ENCODE data around the gene MINK1. TPM values are rescaled to one million over a fixed set of nuclear protein-coding genes. Genes with fewer than 3 reads are reported as not detected.
A peak's percentile ranks its signal among the peaks of the same experiment; 100 is the strongest.

The MINK1 gene
- total and polyA plus RNA-seq, 2 of the 8 experiments (the other 6 are each of a cell fraction or from before 2014, with no cell fraction given) = 26.9 to 77.7 TPM

DNA sequence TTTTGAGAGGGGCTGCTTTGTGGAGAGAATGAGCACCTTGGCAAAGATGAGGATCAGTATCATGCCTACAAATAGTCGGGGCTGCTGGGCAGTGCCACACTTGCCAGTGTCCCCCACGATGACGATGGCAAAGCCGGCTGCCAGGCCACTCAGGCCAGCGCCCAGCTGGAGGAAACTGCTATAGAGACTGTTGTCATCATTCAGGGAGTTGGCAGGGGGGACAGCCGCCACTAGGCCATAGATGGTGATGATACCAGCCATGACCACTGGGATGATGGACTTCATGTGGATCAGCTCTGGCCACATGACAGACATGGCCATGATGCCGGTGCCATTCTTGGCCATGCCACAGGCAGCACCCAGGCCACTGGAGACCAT is 23.8 kb downstream of the MINK1 start:
- H2AK5ac ChIP-seq (ENCODE audit: low read depth, low read length) = peak overlapping the region; percentile 93; the same call in 1 of the 2 replicates
- H3K79me1 ChIP-seq (ENCODE audit: low read depth, low read length) = peaks cover 12% of the 10 kb centered on the region
- peaks cover 0 to 1% of the 10 kb centered on the region in 2 experiments for H4K20me1 ChIP-seq (replicated peaks in 1 of 2; ENCODE audit: control insufficient read depth in 1 of 2, insufficient read depth in 2 of 2, low read length in 2 of 2)
- H2BK120ac ChIP-seq (replicated peaks; ENCODE audit: low read depth, low read length) = peak overlapping the region; percentile 61
- H3K79me2 ChIP-seq (ENCODE audit: control insufficient read depth in 1 of 2, insufficient read depth in 2 of 2, low read length in 2 of 2) = peaks cover 0 to 39% of the 10 kb centered on the region in 2 experiments; a peak in 2 of 4 replicates
- H3K27me3 ChIP-seq (replicated peaks in 1 of 4; ENCODE audit: control insufficient read depth in 3 of 4, extremely low read depth in 1 of 4, insufficient read depth in 3 of 4, low read length in 3 of 4) = no peaks in the 10 kb centered on the region
- no peak overlapping the region for H3K27ac ChIP-seq (ENCODE audit: low read depth, low read length)
- DNase-seq (ENCODE audit: low read depth in 1 of 2, low spot score in 2 of 2) = no peak
- ChIA-PET CTCF (ENCODE audit: partially characterized antibody) (interaction anchor here (1.1 to 3.5 kb wide), 8 partner anchors 11 to 290 kb away, joined by 3 to 15 read pairs (median 6); no protein-coding TSS in a partner anchor), POLR2A (ENCODE audit: partially characterized antibody) (interaction anchor here (0.7 to 1.6 kb wide), 2 partner anchors 91 to 148 kb away, joined by 3 read pairs; partner anchors contain the start of gene PFN1)
- no peaks in the 10 kb centered on the region for H3K36me3 ChIP-seq (ENCODE audit: control insufficient read depth in 2 of 4, insufficient read depth in 4 of 4, low read length in 3 of 4)
- peak overlapping the region; percentile 97 for H2BK20ac ChIP-seq (ENCODE audit: low read length)
- H3K4me3 ChIP-seq (ENCODE audit: extremely low read depth in 1 of 4, insufficient read depth in 2 of 4, low read depth in 3 of 4, low read length in 4 of 4) = no peak overlapping the region
- H4K91ac ChIP-seq (replicated peaks; ENCODE audit: insufficient read length, low read length) = peak overlapping the region; percentile 79
- peak overlapping the region; percentile 62; the same call in 1 of the 2 replicates for H3K18ac ChIP-seq (ENCODE audit: extremely low read depth, low read length)
- 95% methylated on average over 7 of the region's 7 CpGs; no CpG with 5 or more reads in 1 of the 2 experiments for WGBS, 2 experiments (ENCODE audit: extremely low coverage in 1 of 2, insufficient coverage in 1 of 2, insufficient read length in 1 of 2, insufficient replicate concordance in 2 of 2, low coverage in 1 of 2, low lambda C conversion rate in 2 of 2, missing lambda C conversion rate in 1 of 2)
- no peak overlapping the region for H2AFZ ChIP-seq (ENCODE audit: low read length)
- peak overlapping the region; percentile 95 for H2BK15ac ChIP-seq (ENCODE audit: low read length)
- H3K14ac ChIP-seq (ENCODE audit: insufficient read length) = no peak overlapping the region
- H3K23me2 ChIP-seq (ENCODE audit: low read depth, low read length) = peaks cover 7% of the 10 kb centered on the region; the same call in 1 of the 2 replicates
- no peak overlapping the region for H3K56ac ChIP-seq (replicated peaks; ENCODE audit: insufficient read length, low read depth, low read length)
- H3K9me3 ChIP-seq (ENCODE audit: insufficient read depth in 2 of 2, low read depth in 1 of 2, low read length in 1 of 2) = no peaks in the 10 kb centered on the region
- no peak for FAIRE-seq
- no peak overlapping the region; a peak in 1 of 4 replicates for H3K4me2 ChIP-seq (ENCODE audit: insufficient read depth in 1 of 2, low read depth in 2 of 2, low read length in 2 of 2)
- H4K8ac ChIP-seq (ENCODE audit: extremely low read depth, insufficient read depth, low read length) = no peak overlapping the region
- no peak overlapping the region for H3K23ac ChIP-seq (ENCODE audit: insufficient read length)
- peak overlapping the region; percentile 91; the same call in 1 of the 2 replicates for H2BK12ac ChIP-seq (ENCODE audit: low read depth, low read length)
- H3K4ac ChIP-seq (replicated peaks; ENCODE audit: insufficient read length, low read depth, low read length) = peak overlapping the region; percentile 97
- no peak overlapping the region for H4K5ac ChIP-seq (ENCODE audit: insufficient read length, low read depth, low read length)
- H3K4me1 ChIP-seq (replicated peaks in 1 of 4; ENCODE audit: control insufficient read depth in 3 of 4, insufficient read depth in 4 of 4, low read length in 3 of 4) = peaks cover 26 to 46% (median 38%) of the 10 kb centered on the region in 4 experiments
- H2BK5ac ChIP-seq (ENCODE audit: low read depth, low read length) = peak overlapping the region; percentile 95; the same call in 1 of the 2 replicates
- no peak overlapping the region for H3K9ac ChIP-seq (replicated peaks in 1 of 4; ENCODE audit: extremely low read depth in 1 of 4, low read depth in 3 of 4, low read length in 3 of 4)
- TF ChIP-seq HDAC6 (IDR thresholded peaks at IDR 0.05; ENCODE audit: low read depth, low read length) (no peak), NANOG (IDR thresholded peaks at IDR 0.05; ENCODE audit: insufficient read depth, low read depth, low read length, poor library complexity, severe bottlenecking) (no peak), USF2 (IDR thresholded peaks at IDR 0.05; ENCODE audit: low read length) (no peak), RNF2 (IDR thresholded peaks at IDR 0.05; ENCODE audit: borderline replicate concordance, low read depth, low read length, missing control alignments, poor library complexity, severe bottlenecking) (no peak), NRF1 (IDR thresholded peaks at IDR 0.05; ENCODE audit: low read depth, low read length) (no peak), POLR2AphosphoS5 (IDR thresholded peaks at IDR 0.05; ENCODE audit: low read depth, low read length) (no peak), E2F6 (IDR thresholded peaks at IDR 0.05) (no peak)
- TF ChIP-seq, protein P1, sequence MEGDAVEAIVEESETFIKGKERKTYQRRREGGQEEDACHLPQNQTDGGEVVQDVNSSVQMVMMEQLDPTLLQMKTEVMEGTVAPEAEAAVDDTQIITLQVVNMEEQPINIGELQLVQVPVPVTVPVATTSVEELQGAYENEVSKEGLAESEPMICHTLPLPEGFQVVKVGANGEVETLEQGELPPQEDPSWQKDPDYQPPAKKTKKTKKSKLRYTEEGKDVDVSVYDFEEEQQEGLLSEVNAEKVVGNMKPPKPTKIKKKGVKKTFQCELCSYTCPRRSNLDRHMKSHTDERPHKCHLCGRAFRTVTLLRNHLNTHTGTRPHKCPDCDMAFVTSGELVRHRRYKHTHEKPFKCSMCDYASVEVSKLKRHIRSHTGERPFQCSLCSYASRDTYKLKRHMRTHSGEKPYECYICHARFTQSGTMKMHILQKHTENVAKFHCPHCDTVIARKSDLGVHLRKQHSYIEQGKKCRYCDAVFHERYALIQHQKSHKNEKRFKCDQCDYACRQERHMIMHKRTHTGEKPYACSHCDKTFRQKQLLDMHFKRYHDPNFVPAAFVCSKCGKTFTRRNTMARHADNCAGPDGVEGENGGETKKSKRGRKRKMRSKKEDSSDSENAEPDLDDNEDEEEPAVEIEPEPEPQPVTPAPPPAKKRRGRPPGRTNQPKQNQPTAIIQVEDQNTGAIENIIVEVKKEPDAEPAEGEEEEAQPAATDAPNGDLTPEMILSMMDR (IDR thresholded peaks at IDR 0.05; ENCODE audit: control extremely low read depth in 1 of 3, insufficient read depth in 1 of 3, low read depth in 1 of 3, low read length in 3 of 3) = no peak
